ENCODE data around the gene KIAA1671. TPM values are rescaled to one million over a fixed set of nuclear protein-coding genes. Genes with fewer than 3 reads are reported as not detected.

The KIAA1671 gene
- total and polyA plus RNA-seq, 2 of the 4 experiments (the other 2 are of a cell fraction): 0.02 TPM; not detected in 1

DNA sequence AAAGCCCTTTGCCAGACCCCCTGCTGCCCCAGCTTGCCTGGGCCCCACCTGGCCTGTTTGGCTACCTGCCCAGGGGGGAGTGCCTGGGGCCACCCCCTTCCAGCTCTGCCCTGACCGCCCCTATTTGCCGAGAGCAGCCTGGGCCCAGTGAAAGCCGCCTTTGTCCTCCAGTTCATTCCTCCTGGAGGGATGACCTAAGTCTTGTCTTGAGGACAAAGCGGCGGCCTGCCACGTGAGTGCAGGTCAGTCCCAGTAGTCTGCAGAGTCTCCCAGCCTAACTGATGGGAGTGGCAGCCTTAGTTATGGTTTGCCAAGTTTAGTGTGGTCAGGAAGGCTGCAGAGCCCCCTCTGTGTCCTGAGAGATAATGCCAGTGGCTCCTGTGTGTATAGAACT is 131.3 kb downstream of the KIAA1671 start:
- Histone ChIP-seq H2AK5ac (ENCODE audit: low read depth, low read length) (no peak overlapping the region), H4K5ac (ENCODE audit: low read depth, low read length) (no peak overlapping the region), H4K20me1 (ENCODE audit: insufficient read depth, low read length) (no peaks in the 10 kb centered on the region), H3K4ac (ENCODE audit: low read depth, low read length) (no peak overlapping the region), H3K9me1 (ENCODE audit: insufficient read depth, low read length) (no peaks in the 10 kb centered on the region), H2BK15ac (ENCODE audit: low read depth, low read length) (no peak overlapping the region), H4K8ac (ENCODE audit: low read depth in 2 of 2, low read length in 2 of 2) (no peak overlapping the region), H2AK9ac (replicated peaks; ENCODE audit: low read depth, low read length, poor library complexity) (no peak overlapping the region), H3K79me1 (ENCODE audit: low read depth in 1 of 2, low read length in 2 of 2) (no peaks in the 10 kb centered on the region), H3K4me2 (ENCODE audit: low read depth, low read length) (no peak overlapping the region), H2AFZ (replicated peaks; ENCODE audit: low read length, poor library complexity) (no peak overlapping the region), H3K27ac (ENCODE audit: insufficient read depth, low read length) (no peak overlapping the region), H3K56ac (ENCODE audit: extremely low read depth, insufficient read depth, low read length) (no peak overlapping the region), H3K14ac (replicated peaks; ENCODE audit: low read depth, low read length) (no peak overlapping the region), H3K4me3 (ENCODE audit: insufficient read depth, low read depth, low read length) (no peak overlapping the region), H3K9ac (ENCODE audit: low read depth, low read length) (no peak overlapping the region), H4K91ac (ENCODE audit: insufficient read depth, low read depth, low read length) (no peak overlapping the region), H3K4me1 (ENCODE audit: control insufficient read depth, insufficient read depth, low read length) (no peaks in the 10 kb centered on the region), H3K27me3 (ENCODE audit: control insufficient read depth, insufficient read depth, low read length) (no peaks in the 10 kb centered on the region), H3K9me3 (ENCODE audit: control insufficient read depth, insufficient read depth, low read length) (no peaks in the 10 kb centered on the region), H3K18ac (ENCODE audit: low read depth, low read length) (no peak overlapping the region), H3K23ac (ENCODE audit: low read depth, low read length) (no peak overlapping the region), H2BK20ac (ENCODE audit: low read depth, low read length) (no peak overlapping the region), H2BK5ac (ENCODE audit: low read depth, low read length, poor library complexity, severe bottlenecking) (no peak overlapping the region), H3K36me3 (ENCODE audit: control insufficient read depth, insufficient read depth, low read length) (no peaks in the 10 kb centered on the region), H2BK120ac (ENCODE audit: low read depth, low read length) (no peak overlapping the region)
- no TSS peak for BruUV-seq (replicated peaks)
- TF ChIP-seq SMC3 (IDR thresholded peaks at IDR 0.05; ENCODE audit: low read depth, low read length) (no peak), MAZ (IDR thresholded peaks at IDR 0.05; ENCODE audit: borderline replicate concordance, low read depth, low read length) (no peak), MXI1 (IDR thresholded peaks at IDR 0.05; ENCODE audit: borderline replicate concordance, low read depth, low read length) (no peak), POLR2A (IDR thresholded peaks at IDR 0.05; ENCODE audit: low read depth, low read length) (no peak), RAD21 (IDR thresholded peaks at IDR 0.05; ENCODE audit: low read length) (no peak), NFE2L2 (IDR thresholded peaks at IDR 0.05; ENCODE audit: low read depth, low read length) (no peak), CEBPB (IDR thresholded peaks at IDR 0.05; ENCODE audit: low read depth, low read length) (no peak)
- TF ChIP-seq, protein P1, sequence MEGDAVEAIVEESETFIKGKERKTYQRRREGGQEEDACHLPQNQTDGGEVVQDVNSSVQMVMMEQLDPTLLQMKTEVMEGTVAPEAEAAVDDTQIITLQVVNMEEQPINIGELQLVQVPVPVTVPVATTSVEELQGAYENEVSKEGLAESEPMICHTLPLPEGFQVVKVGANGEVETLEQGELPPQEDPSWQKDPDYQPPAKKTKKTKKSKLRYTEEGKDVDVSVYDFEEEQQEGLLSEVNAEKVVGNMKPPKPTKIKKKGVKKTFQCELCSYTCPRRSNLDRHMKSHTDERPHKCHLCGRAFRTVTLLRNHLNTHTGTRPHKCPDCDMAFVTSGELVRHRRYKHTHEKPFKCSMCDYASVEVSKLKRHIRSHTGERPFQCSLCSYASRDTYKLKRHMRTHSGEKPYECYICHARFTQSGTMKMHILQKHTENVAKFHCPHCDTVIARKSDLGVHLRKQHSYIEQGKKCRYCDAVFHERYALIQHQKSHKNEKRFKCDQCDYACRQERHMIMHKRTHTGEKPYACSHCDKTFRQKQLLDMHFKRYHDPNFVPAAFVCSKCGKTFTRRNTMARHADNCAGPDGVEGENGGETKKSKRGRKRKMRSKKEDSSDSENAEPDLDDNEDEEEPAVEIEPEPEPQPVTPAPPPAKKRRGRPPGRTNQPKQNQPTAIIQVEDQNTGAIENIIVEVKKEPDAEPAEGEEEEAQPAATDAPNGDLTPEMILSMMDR (conservative IDR thresholded peaks at IDR 0.05; ENCODE audit: low read depth, low read length): no peak
- POLR2A ChIA-PET (ENCODE audit: unreplicated experiment): no interaction called here
- 30% methylated on average over 2 of the region's 6 CpGs; no CpG with 5 or more reads in 1 of the 2 experiments for WGBS, 2 experiments (ENCODE audit: extremely low coverage in 2 of 2, insufficient read length in 1 of 2)
- CTCF ChIA-PET: no interaction called here
- DNase-seq (no peak), ATAC-seq (ENCODE audit: low read depth) (no peak)
- dilution Hi-C loops (cut with HindIII; ENCODE audit: low sequenced_read_pairs, unreplicated experiment): no loop called here
- in situ Hi-C loops (cut with MboI; ENCODE audit: low sequenced_read_pairs): loop anchor here (10.0 kb wide), 1 partner anchor 59 kb away; no protein-coding TSS in a partner anchor
- intact Hi-C loops (cut with micrococcal nuclease): no loop called here
